NCI-H2029 treated with DMSO at 0.1 percent for 48 hours (cell line): ENCODE results near the gene ATG2A.

Experiments used
- DNase-seq: peaks from one replicate; lab custom pipeline; 2025; lab: John Stamatoyannopoulos, UW

ATG2A gene

GRCh38 chr11:64923944-64924909 is 7.2 kb upstream of the ATG2A start, which contains the start of gene PPP2R5B:
Gene PPP2R5B (plus strand): TSS chr11:64924689. CDS start chr11:64925735, 1,046 bp downstream.
- DNase-seq: peak; percentile 80

DNA sequence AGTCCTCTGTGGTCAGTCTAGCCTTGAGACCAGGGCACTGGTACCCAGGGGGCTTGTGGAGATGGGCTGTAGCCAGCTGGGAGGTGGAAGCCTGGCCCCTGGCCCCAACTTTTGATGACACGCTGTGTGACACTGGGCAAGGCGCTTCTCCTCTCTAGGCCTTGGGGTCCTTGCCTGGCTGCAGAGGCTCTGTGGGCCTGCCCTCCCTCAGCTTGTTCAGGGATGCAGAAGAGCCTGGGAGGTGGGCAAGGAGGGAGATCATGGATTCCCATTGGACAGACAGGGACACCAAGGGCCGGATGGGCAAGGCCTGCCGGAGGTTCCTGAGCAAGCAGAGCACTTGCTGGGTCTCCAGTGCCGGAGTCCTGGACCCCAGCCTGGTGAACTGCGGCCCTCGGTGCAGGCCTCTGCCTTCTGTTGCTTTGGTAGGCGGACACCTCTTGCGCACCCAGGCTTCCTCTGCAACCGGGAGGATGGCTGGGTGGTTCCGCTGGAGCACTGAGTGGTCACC is 6.2 kb upstream of the ATG2A start:
- no peak for DNase-seq

GRCh38 chr11:64921384-64921783 is 4.4 kb upstream of the ATG2A start:
- DNase-seq: no peak

- no peak for DNase-seq
Measured at GRCh38 chr11:64920124-64920523, 3.1 kb upstream of the ATG2A start.

- DNase-seq: no peak
Measured at GRCh38 chr11:64919627-64920026, 2.6 kb upstream of the ATG2A start.

GRCh38 chr11:64918017-64918416 is 1.0 kb upstream of the ATG2A start:
- no peak for DNase-seq

DNA sequence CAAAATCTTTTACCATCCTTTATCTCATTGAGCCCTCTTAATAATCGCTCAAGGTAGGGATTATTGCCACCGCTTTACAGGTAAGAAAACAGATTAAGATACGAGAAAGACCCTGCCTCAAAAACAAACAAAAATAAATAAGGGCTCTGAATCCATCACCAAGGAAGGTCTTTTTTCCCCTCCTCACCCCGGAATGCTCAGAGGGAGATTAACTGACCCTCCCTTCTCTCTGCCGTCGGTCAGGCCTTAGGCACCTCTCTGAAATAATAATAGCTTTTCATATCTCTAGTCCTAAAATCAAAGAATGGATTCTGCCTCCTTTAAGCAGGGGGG is 620 bp upstream of the ATG2A start:
- DNase-seq: no peak

GRCh38 chr11:64916040-64916774 is 802 bp downstream of the ATG2A start:
- peak; percentile 14 for DNase-seq

DNA sequence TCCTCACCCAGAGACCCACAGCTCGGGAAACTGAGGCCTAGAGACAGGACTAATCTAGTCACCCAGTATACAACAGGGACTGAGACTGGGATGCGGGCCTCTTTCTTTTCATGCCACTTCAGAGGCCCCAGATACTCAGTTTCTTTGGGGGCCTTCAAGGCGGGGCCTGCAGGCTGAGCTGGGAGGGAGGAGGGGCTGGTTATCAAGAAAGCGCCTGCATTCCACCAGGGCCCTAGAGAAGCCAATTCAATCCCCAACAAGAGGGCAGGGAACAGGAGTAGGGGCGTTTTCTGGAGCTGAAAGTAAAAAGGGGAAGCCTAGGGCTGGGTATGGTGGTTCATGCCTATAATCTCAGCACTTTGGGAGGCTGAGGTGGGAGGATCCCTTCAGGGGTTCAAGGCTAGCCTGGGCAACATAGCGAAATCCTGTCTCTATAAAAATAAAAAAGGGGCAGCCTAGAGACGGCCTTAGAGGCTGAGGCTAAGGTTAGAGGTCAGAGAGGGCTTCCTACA is 1.6 kb downstream of the ATG2A start:
- no peak for DNase-seq

DNA sequence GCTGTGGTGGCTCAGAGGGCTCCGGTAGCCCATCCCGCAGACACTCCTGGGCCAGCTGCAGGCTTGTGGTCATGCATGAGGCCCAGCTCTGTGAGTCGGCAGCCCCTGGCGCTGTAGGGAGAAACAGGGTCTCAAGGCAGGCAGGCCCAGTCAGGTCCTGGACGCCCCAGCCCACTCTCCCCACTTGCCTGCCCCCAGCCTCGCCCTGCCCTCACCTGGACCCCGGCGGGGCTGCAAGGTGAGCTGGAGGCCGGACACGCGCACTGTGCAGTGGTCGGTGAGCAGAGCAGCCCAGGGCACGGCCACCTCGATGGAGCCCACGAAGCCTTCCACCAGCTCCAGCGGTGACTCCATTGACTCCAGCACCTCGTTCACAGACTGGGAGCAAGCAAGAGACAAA is 2.9 kb downstream of the ATG2A start:
- DNase-seq: no peak

DNA sequence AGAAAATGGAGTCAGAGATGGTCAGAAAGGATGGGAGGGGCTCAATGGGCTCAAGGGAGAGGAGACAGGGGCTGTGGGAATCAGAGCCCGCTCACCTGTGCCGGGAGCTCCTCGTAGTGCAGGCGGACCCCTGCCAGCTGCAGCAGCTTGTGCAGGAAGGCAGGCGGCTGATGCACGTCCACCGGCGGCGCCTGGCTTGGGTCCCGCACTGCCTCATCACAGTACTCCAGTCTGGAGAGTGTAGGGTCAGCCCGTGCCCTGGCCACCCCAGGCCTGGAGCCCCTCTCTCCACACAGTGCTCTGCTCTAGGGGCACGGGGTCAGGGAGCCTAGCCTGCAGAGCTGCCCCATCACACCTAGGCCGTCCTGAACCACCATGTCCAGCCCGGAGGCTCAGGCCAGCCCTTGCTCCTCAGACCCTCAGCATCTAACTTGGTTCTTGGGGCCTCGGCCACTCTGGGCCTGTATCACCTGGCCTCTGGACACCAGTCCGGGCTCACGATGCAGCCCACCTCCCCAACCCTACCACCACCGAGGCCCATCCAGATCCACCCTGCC is 3.8 kb downstream of the ATG2A start:
- no peak for DNase-seq

- no peak for DNase-seq
Measured at GRCh38 chr11:64911689-64912088, 5.3 kb downstream of the ATG2A start.

DNA sequence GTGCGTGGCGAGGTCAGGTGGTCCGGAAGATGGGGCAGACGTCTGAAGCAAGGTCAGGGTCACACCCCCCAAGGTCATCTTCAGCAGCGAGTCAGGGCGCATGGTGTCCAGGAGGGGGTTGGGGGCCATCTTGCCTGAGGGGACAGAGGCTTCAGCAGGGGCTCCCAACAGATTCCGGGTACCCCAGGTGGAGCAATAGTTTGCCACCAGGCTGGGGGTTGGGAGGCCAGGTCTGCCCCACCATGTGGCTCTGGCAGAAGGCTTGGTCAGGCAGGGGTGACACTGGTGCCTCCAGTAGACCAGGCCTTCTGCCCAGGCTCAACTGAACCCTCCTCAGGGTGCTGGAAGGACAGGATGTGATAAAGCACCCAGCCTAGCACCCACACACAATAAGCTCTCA is 5.9 kb downstream of the ATG2A start:
- no peak for DNase-seq

DNA sequence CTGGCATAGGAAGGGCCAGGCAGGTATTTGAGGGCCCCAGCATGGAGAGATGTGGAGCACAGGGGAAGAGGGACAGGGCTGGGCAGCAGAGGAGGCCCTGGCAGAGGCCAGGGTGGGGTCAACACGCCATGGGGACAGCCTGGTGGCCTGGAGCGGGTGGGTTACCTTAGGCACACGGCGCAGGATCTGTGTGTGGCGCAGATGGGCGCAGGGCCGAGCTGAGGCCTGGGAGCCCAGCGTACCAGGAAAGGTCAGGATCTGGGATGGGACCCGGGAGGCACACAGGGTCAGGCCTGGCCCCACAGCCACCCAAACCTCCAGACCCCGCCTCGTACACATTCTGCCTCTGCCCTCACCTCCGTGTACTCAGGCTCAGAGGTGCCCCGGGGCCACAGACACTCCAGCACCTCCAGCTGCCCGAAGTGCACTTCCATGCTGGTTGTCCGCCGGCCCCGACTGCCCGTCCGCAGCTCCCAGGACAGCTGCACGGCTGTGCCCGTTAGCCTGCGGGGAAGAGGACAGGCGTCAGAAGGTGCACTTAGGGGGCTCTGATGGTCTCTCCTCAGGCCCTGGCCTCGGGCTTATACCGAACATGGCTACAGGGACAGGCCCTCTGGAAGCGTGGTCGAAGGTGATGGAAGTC is 6.4 kb downstream of the ATG2A start:
- no peak for DNase-seq

- DNase-seq: no peak
Measured at GRCh38 chr11:64909653-64910343, 7.2 kb downstream of the ATG2A start.

GRCh38 chr11:64908766-64909165 is 8.2 kb downstream of the ATG2A start:
- DNase-seq: no peak

GRCh38 chr11:64906314-64906635 is 10.7 kb downstream of the ATG2A start:
- DNase-seq: no peak

DNA sequence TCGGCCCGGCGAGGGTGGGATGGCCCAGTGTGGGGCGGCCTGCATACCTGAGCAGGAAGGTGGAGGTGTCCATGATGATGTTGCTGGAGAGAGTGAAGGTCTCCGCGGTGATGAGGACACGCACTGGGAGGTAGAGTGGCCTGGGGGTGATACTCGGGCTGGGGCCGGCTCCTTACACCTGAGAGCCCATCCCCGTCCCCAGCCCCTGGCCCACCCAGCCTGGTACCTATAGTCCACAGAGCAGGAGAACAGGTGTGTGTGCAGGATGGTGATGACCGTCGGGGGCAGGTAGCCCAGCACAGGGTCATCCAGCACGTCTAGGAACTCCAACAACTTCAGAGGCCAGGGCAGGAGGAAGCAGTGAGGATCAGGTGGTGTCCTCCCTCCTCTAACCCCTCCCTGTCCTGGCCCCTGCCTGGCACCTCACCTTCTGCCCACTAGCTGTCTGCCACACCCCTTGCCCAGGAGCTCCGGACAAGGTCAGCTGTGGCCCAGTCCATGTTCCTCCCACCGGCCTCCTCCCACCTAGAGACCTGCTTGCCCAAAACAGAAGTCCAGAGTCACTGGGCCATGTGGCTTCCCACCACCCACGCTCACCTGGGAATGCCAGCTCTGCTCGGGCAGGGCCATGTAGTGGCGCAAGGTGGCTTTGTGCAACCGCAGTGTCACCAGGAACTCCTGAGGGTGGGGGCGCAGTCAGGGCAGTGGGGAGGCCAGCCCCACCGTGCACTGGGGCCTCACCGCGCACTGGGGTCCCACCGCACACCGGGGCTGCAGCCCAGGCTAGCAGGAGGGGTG is 11.3 kb downstream of the ATG2A start:
- DNase-seq: no peak

- no peak for DNase-seq
Measured at GRCh38 chr11:64903291-64903833, 13.6 kb downstream of the ATG2A start.
